Measurements from ENCODE around the gene CEP85.
"Not testable (repeated sequence)": the region's sequence is repeated elsewhere in the genome, so short reads cannot be mapped to it uniquely, and the experiment has no call there.

CEP85 gene

GRCh38 chr1:26224606-26225005 is 9.4 kb upstream of the CEP85 start:
- no peak for DNase-seq

- no peak for DNase-seq
Measured at GRCh38 chr1:26225033-26225831, 8.8 kb upstream of the CEP85 start.

- DNase-seq = not testable (repeated sequence)
Measured at GRCh38 chr1:26230682-26231081, 3.3 kb upstream of the CEP85 start.

- DNase-seq = peak; percentile 6
Measured at GRCh38 chr1:26234644-26235370, 807 bp downstream of the CEP85 start.

GRCh38 chr1:26237230-26237966 is 3.4 kb downstream of the CEP85 start:
- DNase-seq = no peak

- no peak for DNase-seq
Measured at GRCh38 chr1:26239936-26240335, 5.9 kb downstream of the CEP85 start.

GRCh38 chr1:26252718-26253117 is 18.7 kb downstream of the CEP85 start:
- no peak for DNase-seq

GRCh38 chr1:26254404-26254803 is 20.4 kb downstream of the CEP85 start:
- DNase-seq = no peak

- no peak for DNase-seq
Measured at GRCh38 chr1:26257222-26257621, 23.2 kb downstream of the CEP85 start.

GRCh38 chr1:26259005-26259404 is 25.0 kb downstream of the CEP85 start:
- no peak for DNase-seq

GRCh38 chr1:26259578-26259977 is 25.6 kb downstream of the CEP85 start:
- DNase-seq = no peak

- no peak for DNase-seq
Measured at GRCh38 chr1:26263212-26263611, 29.2 kb downstream of the CEP85 start.

GRCh38 chr1:26265405-26265804 is 31.4 kb downstream of the CEP85 start:
- DNase-seq = no peak

GRCh38 chr1:26268290-26269197 is 34.5 kb downstream of the CEP85 start:
- DNase-seq = no peak

GRCh38 chr1:26269198-26269550 is 35.2 kb downstream of the CEP85 start:
- no peak for DNase-seq

- no peak for DNase-seq
Measured at GRCh38 chr1:26274801-26275425, 40.9 kb downstream of the CEP85 start.

- peak; percentile 41 for DNase-seq
Measured at GRCh38 chr1:26275580-26276431, 41.8 kb downstream of the CEP85 start.

- DNase-seq = no peak
Measured at GRCh38 chr1:26276432-26276838, 42.4 kb downstream of the CEP85 start.

- DNase-seq = no peak
Measured at GRCh38 chr1:26277261-26277661, 43.3 kb downstream of the CEP85 start.

- no peak for DNase-seq
Measured at GRCh38 chr1:26277719-26278118, 43.7 kb downstream of the CEP85 start.

GRCh38 chr1:26278303-26278702 is 44.3 kb downstream of the CEP85 start:
- no peak for DNase-seq

All from NCI-H1105 treated with DMSO at 0.1 percent for 48 hours (cell line).